Measurements from ENCODE around the gene TXNDC17.

The TXNDC17 gene

GRCh38 chr17:6603744-6604325 lies 37.0 kb upstream of the TXNDC17 start:
- H3K4me3 ChIP-seq (ENCODE audit: insufficient read depth, low read length, poor library complexity, severe bottlenecking), result no peak overlapping the region
- H3K9me2 ChIP-seq (replicated peaks; ENCODE audit: insufficient read depth, low read length), result no peaks in the 10 kb centered on the region
- TF ChIP-seq EZH2phosphoT487 (conservative IDR thresholded peaks at IDR 0.05; ENCODE audit: low read length) (no peak), CTCF (IDR thresholded peaks at IDR 0.05; ENCODE audit: insufficient read depth, low read length, poor library complexity, severe bottlenecking) (no peak)
- no peak overlapping the region for H3K27ac ChIP-seq (ENCODE audit: low read depth, low read length)
- no peak overlapping the region for H3K4me2 ChIP-seq (ENCODE audit: low read depth, low read length, poor library complexity, severe bottlenecking)
- H2AFZ ChIP-seq (ENCODE audit: low read depth, low read length, severe bottlenecking), result no peak overlapping the region
- H3K79me2 ChIP-seq (ENCODE audit: insufficient read depth, low read length), result no peaks in the 10 kb centered on the region
- no peaks in the 10 kb centered on the region for H3F3A ChIP-seq (ENCODE audit: insufficient read depth)
- H3K36me3 ChIP-seq (ENCODE audit: low read length), result 0 out of 2 replicates have a peak, but pooled peaks cover 7% of the 10 kb centered on the region
- H3K27me3 ChIP-seq (ENCODE audit: low read length), result no peaks in the 10 kb centered on the region
- no peaks in the 10 kb centered on the region for H4K20me1 ChIP-seq (ENCODE audit: low read depth, low read length)
- no peak overlapping the region for H3K9ac ChIP-seq (ENCODE audit: low read length)
- H3K9me3 ChIP-seq (ENCODE audit: insufficient read depth, low read length), result no peaks in the 10 kb centered on the region

DNA sequence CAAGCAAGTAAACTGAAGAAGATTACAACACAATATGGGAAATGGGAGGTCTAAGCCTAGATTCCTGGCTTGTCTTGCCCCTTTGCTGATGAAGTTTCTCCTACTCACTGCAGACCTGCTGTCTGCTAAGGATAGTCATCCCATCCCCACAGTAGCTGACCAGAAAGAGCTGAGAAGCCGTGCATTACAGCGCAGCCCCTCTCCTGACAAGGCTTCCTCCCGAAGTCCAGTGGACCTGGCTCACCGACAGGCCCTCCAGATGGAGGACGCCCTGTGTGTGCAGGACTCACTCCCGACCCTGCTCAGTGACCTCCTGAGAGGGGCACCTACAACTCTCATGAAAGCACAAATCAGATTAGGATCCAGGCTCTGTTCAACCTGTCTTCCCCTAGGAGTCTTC lies 35.7 kb upstream of the TXNDC17 start:
- Histone ChIP-seq H4K20me1 (ENCODE audit: low read depth, low read length) (no peaks in the 10 kb centered on the region), H3K4me3 (ENCODE audit: insufficient read depth, low read length, poor library complexity, severe bottlenecking) (no peak overlapping the region), H3K27me3 (ENCODE audit: low read length) (no peaks in the 10 kb centered on the region), H3K9ac (ENCODE audit: low read length) (no peak overlapping the region), H2AFZ (ENCODE audit: low read depth, low read length, severe bottlenecking) (no peak overlapping the region), H3K9me2 (replicated peaks; ENCODE audit: insufficient read depth, low read length) (no peaks in the 10 kb centered on the region), H3K27ac (ENCODE audit: low read depth, low read length) (no peak overlapping the region), H3K79me2 (ENCODE audit: insufficient read depth, low read length) (no peaks in the 10 kb centered on the region), H3F3A (ENCODE audit: insufficient read depth) (no peaks in the 10 kb centered on the region), H3K36me3 (ENCODE audit: low read length) (peaks cover 9% of the 10 kb centered on the region; the same call in 1 of the 2 replicates), H3K9me3 (ENCODE audit: insufficient read depth, low read length) (no peaks in the 10 kb centered on the region), H3K4me2 (ENCODE audit: low read depth, low read length, poor library complexity, severe bottlenecking) (no peak overlapping the region)
- TF ChIP-seq CTCF (IDR thresholded peaks at IDR 0.05; ENCODE audit: insufficient read depth, low read length, poor library complexity, severe bottlenecking), result no peak

- no peak for TF ChIP-seq CTCF (IDR thresholded peaks at IDR 0.05; ENCODE audit: insufficient read depth, low read length, poor library complexity, severe bottlenecking)
- no peak for TF ChIP-seq EZH2phosphoT487 (conservative IDR thresholded peaks at IDR 0.05; ENCODE audit: low read length)
- no peaks in the 10 kb centered on the region for H3K9me2 ChIP-seq (replicated peaks; ENCODE audit: insufficient read depth, low read length)
- H3K4me2 ChIP-seq (ENCODE audit: low read depth, low read length, poor library complexity, severe bottlenecking), result no peak overlapping the region
- H3K4me3 ChIP-seq (ENCODE audit: insufficient read depth, low read length, poor library complexity, severe bottlenecking), result no peak overlapping the region
- no peaks in the 10 kb centered on the region for H3K9me3 ChIP-seq (ENCODE audit: insufficient read depth, low read length)
- H4K20me1 ChIP-seq (ENCODE audit: low read depth, low read length), result no peaks in the 10 kb centered on the region
- no peak overlapping the region for H3K27ac ChIP-seq (ENCODE audit: low read depth, low read length)
- no peaks in the 10 kb centered on the region for H3K79me2 ChIP-seq (ENCODE audit: insufficient read depth, low read length)
- H3K27me3 ChIP-seq (ENCODE audit: low read length), result no peaks in the 10 kb centered on the region
- no peak overlapping the region for H3K9ac ChIP-seq (ENCODE audit: low read length)
- peaks cover 9% of the 10 kb centered on the region; the same call in 1 of the 2 replicates for H3K36me3 ChIP-seq (ENCODE audit: low read length)
- H2AFZ ChIP-seq (ENCODE audit: low read depth, low read length, severe bottlenecking), result no peak overlapping the region
- H3F3A ChIP-seq (ENCODE audit: insufficient read depth), result no peaks in the 10 kb centered on the region
Observed at GRCh38 chr17:6608321-6608720, 32.5 kb upstream of the TXNDC17 start.

Measured in SU-DHL-6 (cell line).